ENCODE data around the gene WDFY1.

WDFY1 gene

GRCh38 chr2:223856584-223856983, 88.6 kb downstream of the WDFY1 start:
- no peak for DNase-seq (ENCODE audit: low read depth, low spot score)

GRCh38 chr2:223856021-223856420, 89.1 kb downstream of the WDFY1 start:
- DNase-seq (ENCODE audit: low read depth, low spot score), result no peak

- no peak for DNase-seq (ENCODE audit: low read depth, low spot score)
Observed at GRCh38 chr2:223855426-223855825, 89.7 kb downstream of the WDFY1 start.

GRCh38 chr2:223854741-223855140, 90.4 kb downstream of the WDFY1 start:
- no peak for DNase-seq (ENCODE audit: low read depth, low spot score)

GRCh38 chr2:223853425-223853837, 91.7 kb downstream of the WDFY1 start:
- no peak for DNase-seq (ENCODE audit: low read depth, low spot score)

- no peak for DNase-seq (ENCODE audit: low read depth, low spot score)
Observed at GRCh38 chr2:223852281-223852795, 92.8 kb downstream of the WDFY1 start.

GRCh38 chr2:223847410-223847809, 97.7 kb downstream of the WDFY1 start:
- no peak for DNase-seq (ENCODE audit: low read depth, low spot score)

GRCh38 chr2:223846515-223846914, 98.6 kb downstream of the WDFY1 start:
- DNase-seq (ENCODE audit: low read depth, low spot score), result no peak

GRCh38 chr2:223841436-223842190, 103.5 kb downstream of the WDFY1 start:
- DNase-seq (ENCODE audit: low read depth, low spot score), result no peak

- peak; percentile 31 for DNase-seq (ENCODE audit: low read depth, low spot score)
Observed at GRCh38 chr2:223837287-223838061, 107.7 kb downstream of the WDFY1 start, which contains the start of gene AP1S3. TSS of gene AP1S3 (minus strand) at chr2:223837582. CDS start at chr2:223837450, 132 bp downstream.

- no peak for DNase-seq (ENCODE audit: low read depth, low spot score)
Observed at GRCh38 chr2:223835701-223836532, 109.2 kb downstream of the WDFY1 start.

- no peak for DNase-seq (ENCODE audit: low read depth, low spot score)
Observed at GRCh38 chr2:223834431-223834830, 110.7 kb downstream of the WDFY1 start.

- DNase-seq (ENCODE audit: low read depth, low spot score), result no peak
Observed at GRCh38 chr2:223832241-223832903, 112.8 kb downstream of the WDFY1 start.

GRCh38 chr2:223829128-223829527, 116.0 kb downstream of the WDFY1 start:
- no peak for DNase-seq (ENCODE audit: low read depth, low spot score)

GRCh38 chr2:223828314-223828713, 116.8 kb downstream of the WDFY1 start:
- no peak for DNase-seq (ENCODE audit: low read depth, low spot score)

GRCh38 chr2:223826995-223827394, 118.1 kb downstream of the WDFY1 start:
- DNase-seq (ENCODE audit: low read depth, low spot score), result no peak
